ENCODE results near the gene SEPTIN3.
A peak's percentile ranks its signal among the peaks of the same experiment; 100 is the strongest.
"Not testable (repeated sequence)": the region's sequence is repeated elsewhere in the genome, so short reads cannot be mapped to it uniquely, and the experiment has no call there.

The SEPTIN3 gene

GRCh38 chr22:41940832-41941765 lies 28.1 kb upstream of the SEPTIN3 start:
- peak; percentile 89 for DNase-seq

GRCh38 chr22:41943661-41944209 lies 25.5 kb upstream of the SEPTIN3 start:
- no peak for DNase-seq

GRCh38 chr22:41946629-41947423 lies 22.4 kb upstream of the SEPTIN3 start, which contains the start of gene CENPM:
TSS of gene CENPM (minus strand) at chr22:41947152. CDS start at chr22:41947076, 76 bp downstream.
- peak; percentile 94 for DNase-seq

GRCh38 chr22:41947424-41948080 lies 21.7 kb upstream of the SEPTIN3 start:
- DNase-seq, result no peak

GRCh38 chr22:41948142-41948541 lies 21.1 kb upstream of the SEPTIN3 start:
- DNase-seq, result no peak

GRCh38 chr22:41948928-41949296 lies 20.3 kb upstream of the SEPTIN3 start:
- not testable (repeated sequence) for DNase-seq

- DNase-seq, result no peak
Observed at GRCh38 chr22:41949297-41949965, 19.8 kb upstream of the SEPTIN3 start.

GRCh38 chr22:41951898-41952474 lies 17.3 kb upstream of the SEPTIN3 start, which contains the start of gene SMIM45:
TSS of gene SMIM45 (plus strand) at chr22:41952150.
- no peak for DNase-seq

GRCh38 chr22:41952713-41953112 lies 16.5 kb upstream of the SEPTIN3 start:
- DNase-seq, result no peak

- no peak for DNase-seq
Observed at GRCh38 chr22:41957941-41958556, 11.2 kb upstream of the SEPTIN3 start.

GRCh38 chr22:41963453-41964111 lies 5.7 kb upstream of the SEPTIN3 start:
- no peak for DNase-seq

GRCh38 chr22:41964112-41964491 lies 5.1 kb upstream of the SEPTIN3 start:
- no peak for DNase-seq

GRCh38 chr22:41966225-41966606 lies 3.0 kb upstream of the SEPTIN3 start:
- no peak for DNase-seq

GRCh38 chr22:41966607-41967240 lies 2.5 kb upstream of the SEPTIN3 start:
- peak; percentile 55 for DNase-seq

- no peak for DNase-seq
Observed at GRCh38 chr22:41968601-41969000, 642 bp upstream of the SEPTIN3 start.

- no peak for DNase-seq
Observed at GRCh38 chr22:41970601-41971000, 1.4 kb downstream of the SEPTIN3 start.

- no peak for DNase-seq
Observed at GRCh38 chr22:41971431-41971830, 2.2 kb downstream of the SEPTIN3 start.

- no peak for DNase-seq
Observed at GRCh38 chr22:41974691-41975290, 5.5 kb downstream of the SEPTIN3 start.

GRCh38 chr22:41975299-41976069 lies 6.2 kb downstream of the SEPTIN3 start:
- DNase-seq, result no peak

Measured in stimulated activated CD4-positive, alpha-beta T cell treated with anti-CD3 and anti-CD28 coated beads, Interleukin-4, amount 100 ng/mL, for 24 hours (primary cell).